ENCODE measurements around the gene HSPA4L. TPM values are rescaled to one million over a fixed set of nuclear protein-coding genes. Genes with fewer than 3 reads are reported as not detected.

HSPA4L gene
- total RNA-seq, 1 donor from 2014 or later = 4.4 TPM

- DNase-seq = peak; percentile 2
Observed at GRCh38 chr4:127783955-127784770, 2.0 kb downstream of the HSPA4L start.

GRCh38 chr4:127788517-127788916 is 6.4 kb downstream of the HSPA4L start:
- no peak for DNase-seq

GRCh38 chr4:127791391-127791790 is 9.3 kb downstream of the HSPA4L start:
- no peak for DNase-seq

GRCh38 chr4:127793528-127793927 is 11.4 kb downstream of the HSPA4L start:
- no peak for DNase-seq

GRCh38 chr4:127799711-127800110 is 17.6 kb downstream of the HSPA4L start:
- DNase-seq = no peak

GRCh38 chr4:127809173-127809800 is 27.2 kb downstream of the HSPA4L start:
- peak; percentile 15 for DNase-seq

GRCh38 chr4:127810551-127810950 is 28.4 kb downstream of the HSPA4L start:
- DNase-seq = no peak

- DNase-seq = no peak
Observed at GRCh38 chr4:127822430-127822829, 40.3 kb downstream of the HSPA4L start.

- DNase-seq = no peak
Observed at GRCh38 chr4:127828121-127828520, 46.0 kb downstream of the HSPA4L start.

- no peak for DNase-seq
Observed at GRCh38 chr4:127829014-127829413, 46.9 kb downstream of the HSPA4L start.

GRCh38 chr4:127832585-127832984 is 50.5 kb downstream of the HSPA4L start:
- no peak for DNase-seq

- DNase-seq = no peak
Observed at GRCh38 chr4:127843704-127844600, 61.8 kb downstream of the HSPA4L start.

GRCh38 chr4:127844601-127845116 is 62.5 kb downstream of the HSPA4L start:
- DNase-seq = no peak

GRCh38 chr4:127846061-127846460 is 63.9 kb downstream of the HSPA4L start:
- DNase-seq = no peak

- DNase-seq = no peak
Observed at GRCh38 chr4:127846765-127847164, 64.6 kb downstream of the HSPA4L start.

- peak; percentile 42 for DNase-seq
Observed at GRCh38 chr4:127849505-127850234, 67.5 kb downstream of the HSPA4L start.

- no peak for DNase-seq
Observed at GRCh38 chr4:127852661-127853060, 70.5 kb downstream of the HSPA4L start.

GRCh38 chr4:127856196-127856812 is 74.2 kb downstream of the HSPA4L start:
- no peak for DNase-seq

GRCh38 chr4:127856813-127857447 is 74.8 kb downstream of the HSPA4L start:
- DNase-seq = peak; percentile 28

GRCh38 chr4:127857641-127858040 is 75.5 kb downstream of the HSPA4L start:
- no peak for DNase-seq

GRCh38 chr4:127868196-127868595 is 86.1 kb downstream of the HSPA4L start:
- no peak for DNase-seq
